Vagina (tissue), 2 donors: Measurements from ENCODE around the gene PPP2R2D. TPM values are rescaled to one million over a fixed set of nuclear protein-coding genes. Genes with fewer than 3 reads are reported as not detected.

Experiments
- DNase-seq, 2 donors: peaks; one replicate each; pipeline ENCODE4 v3.0.0-alpha.2; 2017; ENCODE audit errors: extremely low spot score in 2 of 2
- H3K27ac ChIP-seq: fragments of 200-600 bp; sonication (generic); one replicate; pipeline ENCODE4 v1.5.1; 2019
- H3K27me3 ChIP-seq: fragments of 200-600 bp; sonication (generic); one replicate; pipeline ENCODE4 v1.5.1; 2019
- H3K36me3 ChIP-seq, 2 donors: fragments of 200-600 bp; sonication (generic); one replicate each; pipeline ENCODE4 v1.5.1; 2017 to 2019
- H3K4me1 ChIP-seq: fragments of 200-600 bp; sonication (generic); one replicate; pipeline ENCODE4 v1.5.1; 2019
- H3K4me3 ChIP-seq, 2 donors: fragments of 200-600 bp; sonication (generic); 1 replicate in 1 of 2; 2 replicates in 1 of 2; pipeline ENCODE4 v1.5.1; 2016 to 2019
- H3K9me3 ChIP-seq: fragments of 200-600 bp; sonication (generic); one replicate; pipeline ENCODE4 v1.5.1; 2019
- POLR2A ChIP-seq, 2 donors: fragments of 450-650 bp; IDR thresholded peaks; one replicate each; pipeline ENCODE4 v1.6.1; 2017; ENCODE audit warnings: antibody characterized with exemption in 2 of 2, mild to moderate bottlenecking in 2 of 2, moderate library complexity in 2 of 2
- POLR2AphosphoS5 ChIP-seq, 2 donors: sonication (generic); formaldehyde crosslinking; IDR thresholded peaks; one replicate each; pipeline ENCODE4 v1.9.0; 2017; ENCODE audit warnings: antibody characterized with exemption in 2 of 2, mild to moderate bottlenecking in 2 of 2, low read depth in 1 of 2; ENCODE audit not compliant: insufficient read depth in 1 of 2
- intact Hi-C: fragments of 100-400 bp; cut with DNase I; formaldehyde crosslinking; loops from one replicate; pipeline ENCODE4 v1.15.1; 2023
- total RNA-seq: library from RNA; depleted of rRNA; stranded (reverse); fragments of >200 nt; gene quantifications from one replicate; pipeline ENCODE4 v1.2.3, GENCODE V29; 2016
- TF ChIP-seq, protein P1 (sequence below), 3 experiments: fragments of 450-650 bp in 2 of 3; fragments of 200-600 bp in 1 of 3; sonication (generic) in 1 of 3; IDR thresholded peaks; one replicate each; pipeline ENCODE4 v1.5.1; 2017 to 2019; ENCODE audit warnings: antibody characterized with exemption in 3 of 3, mild to moderate bottlenecking in 2 of 3, moderate library complexity in 2 of 3

Gene PPP2R2D
- total RNA-seq, 1 donor from 2014 or later: 49.4 TPM

DNA sequence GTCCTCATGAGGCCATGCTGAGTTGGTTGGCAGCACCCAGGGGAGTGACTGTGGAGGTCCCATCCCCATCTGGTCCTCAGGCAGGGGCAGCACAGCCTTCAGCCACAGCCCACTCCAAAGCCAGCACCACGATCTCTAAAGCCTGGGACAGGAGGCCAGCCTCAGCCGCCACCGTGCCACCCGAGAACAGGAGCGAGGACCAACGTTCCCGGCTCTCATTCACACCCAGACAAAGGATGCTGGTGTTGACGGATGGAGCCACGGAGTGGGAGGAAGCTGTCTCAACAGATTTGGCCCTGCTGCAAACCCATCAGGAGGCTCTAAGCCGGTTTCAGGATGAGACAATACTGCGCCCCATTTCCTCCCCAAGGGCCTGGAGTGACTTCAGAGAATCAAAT is 42.7 kb upstream of the PPP2R2D start:
- no peak for DNase-seq
- no peak overlapping the region for H3K4me3 ChIP-seq
- no peaks in the 10 kb centered on the region for H3K27me3 ChIP-seq
- H3K36me3 ChIP-seq: no peaks in the 10 kb centered on the region
- H3K4me1 ChIP-seq: no peaks in the 10 kb centered on the region
- intact Hi-C loops: no loop called here
- H3K27ac ChIP-seq: no peak overlapping the region
- H3K9me3 ChIP-seq: no peaks in the 10 kb centered on the region
- TF ChIP-seq POLR2A (IDR thresholded peaks at IDR 0.05): no peak
- no peak for TF ChIP-seq POLR2AphosphoS5 (IDR thresholded peaks at IDR 0.05; ENCODE audit: insufficient read depth in 1 of 2, low read depth in 1 of 2)
- TF ChIP-seq, protein P1, sequence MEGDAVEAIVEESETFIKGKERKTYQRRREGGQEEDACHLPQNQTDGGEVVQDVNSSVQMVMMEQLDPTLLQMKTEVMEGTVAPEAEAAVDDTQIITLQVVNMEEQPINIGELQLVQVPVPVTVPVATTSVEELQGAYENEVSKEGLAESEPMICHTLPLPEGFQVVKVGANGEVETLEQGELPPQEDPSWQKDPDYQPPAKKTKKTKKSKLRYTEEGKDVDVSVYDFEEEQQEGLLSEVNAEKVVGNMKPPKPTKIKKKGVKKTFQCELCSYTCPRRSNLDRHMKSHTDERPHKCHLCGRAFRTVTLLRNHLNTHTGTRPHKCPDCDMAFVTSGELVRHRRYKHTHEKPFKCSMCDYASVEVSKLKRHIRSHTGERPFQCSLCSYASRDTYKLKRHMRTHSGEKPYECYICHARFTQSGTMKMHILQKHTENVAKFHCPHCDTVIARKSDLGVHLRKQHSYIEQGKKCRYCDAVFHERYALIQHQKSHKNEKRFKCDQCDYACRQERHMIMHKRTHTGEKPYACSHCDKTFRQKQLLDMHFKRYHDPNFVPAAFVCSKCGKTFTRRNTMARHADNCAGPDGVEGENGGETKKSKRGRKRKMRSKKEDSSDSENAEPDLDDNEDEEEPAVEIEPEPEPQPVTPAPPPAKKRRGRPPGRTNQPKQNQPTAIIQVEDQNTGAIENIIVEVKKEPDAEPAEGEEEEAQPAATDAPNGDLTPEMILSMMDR (IDR thresholded peaks at IDR 0.05): no peak

DNA sequence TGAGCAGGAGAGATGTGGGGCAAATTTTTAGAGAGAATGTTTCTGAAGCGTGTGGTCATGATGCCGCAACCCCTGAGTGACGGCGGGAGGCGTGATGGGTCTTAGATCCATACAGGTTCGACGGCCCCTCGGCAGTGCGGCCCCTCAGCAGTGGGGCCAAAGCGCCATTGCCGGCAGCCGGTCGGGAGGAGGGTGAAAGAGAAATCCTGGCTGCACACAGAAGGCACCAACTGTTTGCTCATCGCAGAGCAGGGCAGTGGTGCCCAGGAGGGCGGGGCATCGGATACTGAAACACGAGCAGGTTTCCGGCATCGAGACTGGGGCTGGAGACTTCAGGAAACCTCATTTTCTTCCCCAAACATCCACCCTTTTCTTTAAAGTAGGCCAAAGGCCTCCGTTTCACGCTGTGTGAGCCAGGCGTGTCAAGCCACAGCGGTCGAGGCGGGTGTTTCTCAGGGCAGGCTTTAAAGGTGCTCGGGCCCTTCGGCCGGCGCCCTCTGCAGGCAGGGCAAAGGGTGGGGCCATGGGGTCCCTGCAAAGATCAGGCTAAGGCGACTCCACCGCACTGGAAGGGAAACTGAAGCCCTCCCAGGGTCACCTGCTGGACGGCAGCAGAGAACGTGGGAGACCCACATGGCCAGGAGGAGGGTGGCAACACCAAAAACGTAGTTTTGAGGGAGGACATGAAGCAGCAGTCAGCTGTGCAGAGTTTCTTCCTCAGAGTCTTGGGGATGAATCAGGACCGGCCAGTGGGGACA is 42.0 kb upstream of the PPP2R2D start:
- intact Hi-C loops: no loop called here
- TF ChIP-seq POLR2A (IDR thresholded peaks at IDR 0.05) (no peak), POLR2AphosphoS5 (IDR thresholded peaks at IDR 0.05; ENCODE audit: insufficient read depth in 1 of 2, low read depth in 1 of 2) (no peak)
- TF ChIP-seq, protein P1 (IDR thresholded peaks at IDR 0.05): no peak

DNA sequence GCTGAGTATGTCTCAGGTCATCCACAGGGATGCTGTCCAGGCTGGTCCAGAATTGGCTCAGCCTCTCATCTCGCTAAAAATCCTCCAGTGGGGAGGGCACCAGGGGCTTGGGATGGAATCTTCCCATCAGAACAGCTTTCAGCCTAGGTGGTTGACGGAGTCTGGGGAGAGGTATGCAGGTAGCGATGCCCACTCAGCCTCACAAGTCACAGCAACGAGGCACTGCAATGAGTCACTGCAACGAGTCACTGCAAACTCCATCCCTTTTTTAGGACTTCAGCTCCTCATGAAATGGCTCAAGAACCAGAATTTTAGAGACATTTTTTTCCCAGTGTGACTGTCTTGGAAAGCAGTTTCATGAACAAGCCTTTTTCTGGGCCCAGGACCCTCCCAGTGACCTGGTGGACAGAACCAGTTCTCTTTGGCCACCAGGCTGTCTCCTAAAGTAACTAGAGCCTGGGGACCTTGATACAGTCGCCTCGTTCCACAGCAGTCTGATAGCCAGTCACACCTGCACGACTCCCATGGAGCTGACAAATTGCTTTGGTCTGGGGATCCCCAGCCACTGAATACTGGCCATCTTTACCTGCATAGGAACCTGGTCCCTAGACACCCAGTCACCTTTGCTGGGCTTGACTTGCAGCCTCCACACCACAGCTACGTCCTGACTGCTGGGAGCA is 41.3 kb upstream of the PPP2R2D start:
- DNase-seq: no peak
- no peaks in the 10 kb centered on the region for H3K9me3 ChIP-seq
- no peaks in the 10 kb centered on the region for H3K4me1 ChIP-seq

More for the DNA sequence above, 42.0 kb upstream of the PPP2R2D start:
- H3K27ac ChIP-seq: no peak overlapping the region
- no peak for DNase-seq
- no peaks in the 10 kb centered on the region for H3K36me3 ChIP-seq
- no peaks in the 10 kb centered on the region for H3K9me3 ChIP-seq
- H3K4me1 ChIP-seq: no peaks in the 10 kb centered on the region
- no peak overlapping the region for H3K4me3 ChIP-seq
- H3K27me3 ChIP-seq: no peaks in the 10 kb centered on the region

GRCh38 chr10:131860311-131860710 is 40.5 kb upstream of the PPP2R2D start:
- no peaks in the 10 kb centered on the region for H3K27me3 ChIP-seq
- TF ChIP-seq, protein P1 (IDR thresholded peaks at IDR 0.05): no peak
- TF ChIP-seq POLR2A (IDR thresholded peaks at IDR 0.05) (no peak), POLR2AphosphoS5 (IDR thresholded peaks at IDR 0.05; ENCODE audit: insufficient read depth in 1 of 2, low read depth in 1 of 2) (no peak)
- H3K36me3 ChIP-seq: no peaks in the 10 kb centered on the region
- H3K27ac ChIP-seq: no peak overlapping the region
- intact Hi-C loops: no loop called here
- DNase-seq: no peak
- H3K9me3 ChIP-seq: no peaks in the 10 kb centered on the region
- no peaks in the 10 kb centered on the region for H3K4me1 ChIP-seq
- H3K4me3 ChIP-seq: no peak overlapping the region

More for the DNA sequence above, 41.3 kb upstream of the PPP2R2D start:
- Histone ChIP-seq H3K4me3 (no peak overlapping the region), H3K27ac (no peak overlapping the region), H3K27me3 (no peaks in the 10 kb centered on the region), H3K36me3 (no peaks in the 10 kb centered on the region)
- intact Hi-C loops: no loop called here
- TF ChIP-seq POLR2A (IDR thresholded peaks at IDR 0.05) (no peak), POLR2AphosphoS5 (IDR thresholded peaks at IDR 0.05; ENCODE audit: insufficient read depth in 1 of 2, low read depth in 1 of 2) (no peak)
- TF ChIP-seq, protein P1 (IDR thresholded peaks at IDR 0.05): no peak
